HFF-Myc (cell line): ENCODE measurements around the gene GFER.

ENCODE experiments used
- DNase-seq: peaks from one replicate; pipeline ENCODE4 v3.0.0-alpha.2; 2011; ENCODE audit warnings: low read depth; ENCODE audit errors: extremely low read depth
- H3K4me3 ChIP-seq: replicated peaks from 2 replicates; pipeline ENCODE4 v1.5.1; 2011; ENCODE audit warnings: low read depth, mild to moderate bottlenecking, control low read depth, low read length
- CTCF ChIP-seq: IDR thresholded peaks from 2 replicates; pipeline ENCODE4 v1.5.1; 2012; ENCODE audit warnings: mild to moderate bottlenecking, low read depth, low read length, control low read depth; ENCODE audit errors: missing control alignments

Gene GFER

GRCh38 chr16:2001456-2002355, 17.7 kb downstream of the GFER start:
- no peak overlapping the region for H3K4me3 ChIP-seq
- no peak for TF ChIP-seq CTCF

GRCh38 chr16:2002406-2003230, 18.6 kb downstream of the GFER start:
- no peak for DNase-seq
- TF ChIP-seq CTCF: no peak
- H3K4me3 ChIP-seq: no peak overlapping the region

More at GRCh38 chr16:2001456-2002355, 17.7 kb downstream of the GFER start:
- DNase-seq: no peak

- DNase-seq: no peak
- no peak overlapping the region for H3K4me3 ChIP-seq
- no peak for TF ChIP-seq CTCF
These were observed 19.3 kb downstream of the GFER start for GRCh38 chr16:2003231-2003826.

GRCh38 chr16:2003827-2004641, 20.0 kb downstream of the GFER start:
- H3K4me3 ChIP-seq: peak overlapping the region; percentile 9; the same call in 1 of the 2 replicates
- DNase-seq: no peak

GRCh38 chr16:2004795-2005517, 21.0 kb downstream of the GFER start:
- TF ChIP-seq CTCF: no peak
- no peak for DNase-seq
- H3K4me3 ChIP-seq: no peak overlapping the region

More at GRCh38 chr16:2003827-2004641, 20.0 kb downstream of the GFER start:
- peak; percentile 97 for TF ChIP-seq CTCF
